Chondrocyte (in vitro differentiated cells): ENCODE results near the gene TH. TPM values are rescaled to one million over a fixed set of nuclear protein-coding genes. Genes with fewer than 3 reads are reported as not detected.
"Not testable (repeated sequence)": the region's sequence is repeated elsewhere in the genome, so short reads cannot be mapped to it uniquely, and the experiment has no call there.

ENCODE experiments used
- DNase-seq: peaks from one replicate; pipeline ENCODE4 v3.0.0; 2021; ENCODE audit warnings: mixed read lengths, low spot score
- H3K27ac Mint-ChIP-seq: one replicate; pipeline ENCODE4 v1.8.0; 2021; ENCODE audit warnings: mild to moderate bottlenecking, moderate library complexity, mixed read lengths; ENCODE audit not compliant: unreplicated experiment
- H3K27me3 Mint-ChIP-seq: 2 replicates; pipeline ENCODE4 v1.8.0; 2021; ENCODE audit warnings: low read depth, mixed read lengths
- H3K36me3 Mint-ChIP-seq: 2 replicates; pipeline ENCODE4 v1.8.0; 2021; ENCODE audit warnings: low read depth, mixed read lengths
- H3K4me1 Mint-ChIP-seq: 2 replicates; pipeline ENCODE4 v1.8.0; 2021; ENCODE audit warnings: low read depth, mild to moderate bottlenecking, mixed read lengths
- H3K4me3 Mint-ChIP-seq: one replicate; pipeline ENCODE4 v1.8.0; 2021; ENCODE audit warnings: mild to moderate bottlenecking, moderate library complexity, mixed read lengths; ENCODE audit not compliant: unreplicated experiment
- H3K9me3 Mint-ChIP-seq: 2 replicates; pipeline ENCODE4 v1.8.0; 2021; ENCODE audit warnings: low read depth, mixed read lengths
- CTCF ChIP-seq: fragments of 200-600 bp; sonication (generic); IDR thresholded peaks from 2 replicates; pipeline ENCODE4 v1.5.0; 2021; ENCODE audit warnings: antibody characterized with exemption, mild to moderate bottlenecking, moderate library complexity
- total RNA-seq: library from RNA; stranded (reverse); gene quantifications from 3 replicates; pipeline ENCODE4 v1.2.1, GENCODE V29; 2021

Gene TH
- total RNA-seq, 1 donor from 2014 or later = not detected

DNA sequence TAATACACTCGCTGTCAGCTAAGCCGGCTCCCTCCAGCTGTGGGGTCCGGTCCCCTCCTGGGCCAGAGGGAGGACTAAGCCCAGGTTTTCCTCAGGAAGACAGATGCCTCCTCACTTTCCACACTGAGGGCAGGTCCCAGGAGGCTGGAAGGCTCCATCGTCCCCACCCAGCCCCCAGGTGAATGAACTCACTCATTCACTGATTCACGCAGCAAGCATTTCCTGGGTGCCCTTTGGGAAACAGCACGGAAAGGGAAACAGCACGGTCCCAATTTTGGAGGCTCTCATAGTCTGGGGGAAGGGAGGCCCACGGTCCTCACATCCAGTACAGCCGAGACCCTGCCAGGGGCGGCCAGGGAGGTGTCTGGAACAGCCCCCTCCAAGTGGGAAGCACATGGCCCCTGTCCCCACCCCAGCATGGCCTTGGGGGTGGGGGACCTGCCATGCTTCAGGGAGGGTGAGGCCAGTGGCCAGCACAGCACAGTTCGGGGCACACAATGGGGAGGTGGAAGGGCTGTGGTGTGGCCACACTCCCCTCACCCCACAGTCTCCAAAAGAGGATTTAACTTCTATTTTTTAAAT is 9.3 kb upstream of the TH start:
- TF ChIP-seq CTCF = no peak
- no peak overlapping the region for H3K27ac Mint-ChIP-seq
- DNase-seq = no peak
- H3K4me3 Mint-ChIP-seq = no peak overlapping the region
- H3K27me3 Mint-ChIP-seq = peaks cover 10% of the 10 kb centered on the region
- H3K9me3 Mint-ChIP-seq = no peaks in the 10 kb centered on the region
- H3K4me1 Mint-ChIP-seq = peaks cover 12% of the 10 kb centered on the region
- no peaks in the 10 kb centered on the region for H3K36me3 Mint-ChIP-seq

- Mint-ChIP-seq H3K27me3 (peaks cover 10% of the 10 kb centered on the region), H3K36me3 (no peaks in the 10 kb centered on the region), H3K27ac (no peak overlapping the region), H3K9me3 (no peaks in the 10 kb centered on the region), H3K4me1 (peaks cover 15% of the 10 kb centered on the region), H3K4me3 (no peak overlapping the region)
- no peak for TF ChIP-seq CTCF
- DNase-seq = no peak
These were observed 8.7 kb upstream of the TH start for GRCh38 chr11:2180347-2180746.

DNA sequence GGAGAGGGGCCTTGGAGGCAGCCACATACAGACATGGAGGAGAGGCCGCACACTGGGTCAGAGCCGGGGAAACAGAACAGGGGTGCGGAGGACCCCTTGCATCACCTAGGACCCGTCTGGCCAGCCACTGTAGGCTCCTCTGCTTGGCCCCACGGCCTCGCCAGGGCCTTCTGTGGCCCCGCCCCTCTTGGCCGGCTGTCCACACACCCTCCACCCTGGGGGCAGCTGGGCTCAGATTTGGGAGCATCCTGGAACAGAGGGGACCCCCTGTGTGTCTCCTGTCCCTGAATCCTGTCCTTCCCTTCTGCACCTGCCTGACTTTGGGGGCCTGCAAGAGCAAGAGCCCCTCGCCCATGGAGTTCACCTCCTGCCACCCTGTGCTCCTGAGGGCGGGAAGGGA is 7.9 kb upstream of the TH start:
- TF ChIP-seq CTCF = no peak
- Mint-ChIP-seq H3K27ac (no peak overlapping the region), H3K4me3 (no peak overlapping the region)

GRCh38 chr11:2178906-2179494 is 7.4 kb upstream of the TH start:
- Mint-ChIP-seq H3K4me1 (peaks cover 15% of the 10 kb centered on the region), H3K9me3 (no peaks in the 10 kb centered on the region), H3K4me3 (no peak overlapping the region), H3K36me3 (no peaks in the 10 kb centered on the region), H3K27ac (peak overlapping the region; percentile 59), H3K27me3 (peaks cover 2% of the 10 kb centered on the region)
- TF ChIP-seq CTCF = no peak
- no peak for DNase-seq

More for the DNA sequence above, 7.9 kb upstream of the TH start:
- H3K9me3 Mint-ChIP-seq = no peaks in the 10 kb centered on the region
- H3K4me1 Mint-ChIP-seq = peaks cover 15% of the 10 kb centered on the region
- H3K27me3 Mint-ChIP-seq = peaks cover 2% of the 10 kb centered on the region
- DNase-seq = no peak
- no peaks in the 10 kb centered on the region for H3K36me3 Mint-ChIP-seq

DNA sequence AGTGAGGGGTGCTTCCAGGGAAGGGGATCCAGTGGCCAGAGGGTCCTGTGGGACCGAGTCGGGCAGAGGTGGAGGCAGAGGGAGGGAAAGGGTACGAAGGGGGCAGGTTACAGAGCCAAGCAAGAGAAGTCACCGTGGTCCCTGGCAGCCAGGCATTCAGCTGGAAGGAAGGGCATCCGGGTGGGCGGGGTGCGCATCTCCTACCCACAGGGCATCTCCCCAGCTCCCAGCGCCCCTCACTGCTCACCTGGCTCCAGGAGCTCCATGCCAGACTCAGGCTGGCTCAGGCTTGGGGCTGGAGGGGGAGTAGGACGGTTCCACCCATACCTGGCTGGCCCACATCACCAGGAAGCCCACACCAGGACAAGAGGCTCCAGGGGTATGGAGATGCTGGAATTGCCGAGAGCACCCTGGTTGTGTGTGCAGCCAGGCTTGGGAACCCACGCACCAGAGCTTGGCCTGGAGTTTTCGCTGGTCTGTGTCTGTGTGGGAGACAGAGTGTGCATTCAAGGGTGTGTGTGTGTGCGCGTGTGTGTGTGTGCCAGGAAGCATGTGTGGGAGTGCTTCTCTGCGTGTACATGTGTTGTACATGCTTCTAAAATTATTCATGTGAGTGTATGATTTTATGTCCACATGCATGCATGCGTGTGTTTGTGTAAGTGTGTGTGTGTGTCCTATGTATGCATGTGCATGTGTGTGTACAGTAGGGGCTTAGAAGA is 6.6 kb upstream of the TH start:
- H3K27me3 Mint-ChIP-seq, H3K36me3 Mint-ChIP-seq, DNase-seq, H3K9me3 Mint-ChIP-seq, H3K27ac Mint-ChIP-seq, H3K4me3 Mint-ChIP-seq: not testable (repeated sequence)
- peaks cover 15% of the 10 kb centered on the region for H3K4me1 Mint-ChIP-seq
